Testis (tissue), 3 donors: ENCODE measurements around the gene MAP2K7. TPM values are rescaled to one million over a fixed set of nuclear protein-coding genes. Genes with fewer than 3 reads are reported as not detected.
A peak's percentile ranks its signal among the peaks of the same experiment; 100 is the strongest.
"Not testable (repeated sequence)": the region's sequence is repeated elsewhere in the genome, so short reads cannot be mapped to it uniquely, and the experiment has no call there.

Experiments
- DNase-seq: peaks from one replicate; pipeline ENCODE4 v3.0.0-alpha.2; 2019
- H3K27ac ChIP-seq, 2 donors: fragments of 200-600 bp; sonication (generic); one replicate each; pipeline ENCODE4 v1.5.1; 2019
- H3K27me3 ChIP-seq: fragments of 200-600 bp; sonication (generic); one replicate; pipeline ENCODE4 v1.5.1; 2019
- H3K36me3 ChIP-seq: fragments of 200-600 bp; sonication (generic); one replicate; pipeline ENCODE4 v1.5.1; 2017; ENCODE audit warnings: low read depth; ENCODE audit errors: missing control alignments
- H3K4me1 ChIP-seq: fragments of 200-600 bp; sonication (generic); one replicate; pipeline ENCODE4 v1.5.1; 2019
- H3K4me3 ChIP-seq, 2 donors: fragments of 200-600 bp; sonication (generic); one replicate each; pipeline ENCODE4 v1.5.1; 2017 to 2019
- H3K9me3 ChIP-seq: fragments of 200-600 bp; sonication (generic); one replicate; pipeline ENCODE4 v1.5.1; 2017
- POLR2A ChIP-seq: fragments of 450-650 bp; IDR thresholded peaks from one replicate; pipeline ENCODE4 v1.6.1; 2017; ENCODE audit warnings: antibody characterized with exemption, mild to moderate bottlenecking, moderate library complexity
- WGBS, 2 donors: methylation state at CpG; one replicate each; pipeline ENCODE4 v1.1.5; 2018; 5-methylcytosine and 5-hydroxymethylcytosine counted together
- intact Hi-C: fragments of 100-400 bp; cut with DNase I; formaldehyde crosslinking; loops from one replicate; pipeline ENCODE4 v1.15.1; 2023; ENCODE audit warnings: low total_unique reads
- polyA plus RNA-seq: library from polyadenylated mRNA; stranded (reverse); fragments of 350-450 nt; fragmentation: Illumina TruSeq; extraction: RNeasy Lipid Tissue Mini Kit (QIAGEN cat#74804); gene quantifications from one replicate; pipeline ENCODE4 v1.2.3, GENCODE V29; 2014; ENCODE audit warnings: low read depth, low replicate concordance; ENCODE audit not compliant: insufficient read depth
- total RNA-seq, 2 donors: library from RNA; depleted of rRNA; stranded (reverse); fragments of >200 nt; gene quantifications; one replicate each; pipeline ENCODE4 v1.2.3, GENCODE V29; 2016
- TF ChIP-seq, protein P1 (sequence below), 3 experiments: fragments of 450-650 bp in 2 of 3; fragments of 200-600 bp in 1 of 3; sonication (generic) in 1 of 3; IDR thresholded peaks; one replicate each; pipeline ENCODE4 v1.5.1; 2016 to 2019; ENCODE audit warnings: antibody characterized with exemption in 3 of 3, mild to moderate bottlenecking in 2 of 3, moderate library complexity in 1 of 3

The MAP2K7 gene
- total and polyA plus RNA-seq, 3 donors from 2014 or later, result 30.6 to 44.0 (median 34.8) TPM

DNA sequence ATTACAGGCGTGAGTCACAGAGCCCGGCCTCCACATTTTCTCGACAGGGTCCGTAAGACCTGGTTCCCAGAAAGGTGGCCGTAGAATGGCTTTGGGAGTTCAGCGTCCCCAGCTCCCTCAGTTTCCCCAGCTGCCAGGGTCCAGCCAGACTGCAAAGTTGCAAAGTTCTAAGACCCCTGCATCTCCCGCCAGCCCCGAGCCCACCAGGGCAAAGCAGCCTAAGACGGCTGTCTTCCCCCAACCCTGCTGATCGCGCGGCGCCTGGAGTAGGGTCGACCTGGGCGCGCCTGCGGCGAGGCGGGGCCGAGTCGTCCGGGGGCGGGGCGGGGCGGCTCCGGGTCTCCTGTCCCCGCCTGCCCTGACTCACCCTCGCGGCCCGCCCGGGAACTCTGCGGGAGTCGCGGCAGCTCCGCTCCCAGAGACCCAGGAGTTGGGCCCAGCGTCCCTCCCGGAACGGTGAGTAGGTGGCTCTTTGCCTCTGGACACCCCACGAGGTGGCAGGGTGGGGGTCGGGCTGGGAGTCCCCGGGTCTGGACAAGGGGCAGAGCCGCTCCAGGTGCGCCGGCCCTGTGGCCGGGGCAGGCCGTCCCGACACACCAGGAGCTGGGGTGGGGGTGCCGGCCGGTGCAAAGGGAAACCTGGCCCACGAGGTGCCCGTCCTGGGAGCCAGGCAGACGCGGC is 15.4 kb upstream of the MAP2K7 start, which contains the start of gene LRRC8E:
LRRC8E (plus strand) TSS at position 366 of the 681 bp plus-strand sequence. CDS start 7,094 bp downstream, outside the sequence.
- no peaks in the 10 kb centered on the region for H3K4me1 ChIP-seq
- WGBS, 2 donors, result 10 to 23% methylated on average over 17 to 47 of the region's 53 CpGs
- no peaks in the 10 kb centered on the region for H3K9me3 ChIP-seq
- no peak for TF ChIP-seq POLR2A
- TF ChIP-seq, protein P1, sequence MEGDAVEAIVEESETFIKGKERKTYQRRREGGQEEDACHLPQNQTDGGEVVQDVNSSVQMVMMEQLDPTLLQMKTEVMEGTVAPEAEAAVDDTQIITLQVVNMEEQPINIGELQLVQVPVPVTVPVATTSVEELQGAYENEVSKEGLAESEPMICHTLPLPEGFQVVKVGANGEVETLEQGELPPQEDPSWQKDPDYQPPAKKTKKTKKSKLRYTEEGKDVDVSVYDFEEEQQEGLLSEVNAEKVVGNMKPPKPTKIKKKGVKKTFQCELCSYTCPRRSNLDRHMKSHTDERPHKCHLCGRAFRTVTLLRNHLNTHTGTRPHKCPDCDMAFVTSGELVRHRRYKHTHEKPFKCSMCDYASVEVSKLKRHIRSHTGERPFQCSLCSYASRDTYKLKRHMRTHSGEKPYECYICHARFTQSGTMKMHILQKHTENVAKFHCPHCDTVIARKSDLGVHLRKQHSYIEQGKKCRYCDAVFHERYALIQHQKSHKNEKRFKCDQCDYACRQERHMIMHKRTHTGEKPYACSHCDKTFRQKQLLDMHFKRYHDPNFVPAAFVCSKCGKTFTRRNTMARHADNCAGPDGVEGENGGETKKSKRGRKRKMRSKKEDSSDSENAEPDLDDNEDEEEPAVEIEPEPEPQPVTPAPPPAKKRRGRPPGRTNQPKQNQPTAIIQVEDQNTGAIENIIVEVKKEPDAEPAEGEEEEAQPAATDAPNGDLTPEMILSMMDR (IDR thresholded peaks at IDR 0.05), result no peak
- H3K27me3 ChIP-seq, result no peaks in the 10 kb centered on the region
- no peaks in the 10 kb centered on the region for H3K36me3 ChIP-seq
- intact Hi-C loops, result no loop called here
- peak within 1 kb of the TSS in 1 of 2 donors; percentile 35 for H3K4me3 ChIP-seq
- H3K27ac ChIP-seq, result no peak within 1 kb of the TSS
- no peak for DNase-seq

DNA sequence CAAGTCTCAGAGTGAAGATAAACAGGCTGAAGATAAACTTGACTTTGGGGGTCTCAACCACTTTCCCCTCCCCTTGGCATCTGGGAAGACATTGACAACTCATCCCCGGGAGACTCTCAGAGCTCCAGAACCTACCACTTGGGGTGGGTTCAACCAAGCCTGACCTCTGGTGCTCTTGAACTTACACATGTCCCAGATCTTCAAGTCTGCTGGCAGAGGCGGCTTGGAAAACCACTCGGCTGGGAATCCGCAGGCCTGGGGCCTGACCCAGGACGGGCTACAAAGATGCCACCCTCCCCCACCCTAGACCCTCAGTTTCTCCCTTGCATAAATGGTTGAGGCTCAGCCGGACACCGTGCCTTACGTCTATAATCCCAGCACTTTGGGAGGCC is 14.9 kb upstream of the MAP2K7 start:
- DNase-seq, result no peak
- intact Hi-C loops, result no loop called here
- TF ChIP-seq, protein P1 (IDR thresholded peaks at IDR 0.05), result no peak
- no peak for TF ChIP-seq POLR2A
- WGBS, 2 donors, result 60 to 72% methylated on average over 8 of the region's 8 CpGs
- no peaks in the 10 kb centered on the region for H3K27me3 ChIP-seq
- H3K4me1 ChIP-seq, result no peaks in the 10 kb centered on the region
- peak overlapping the region in 1 of 2 donors; percentile 35 for H3K4me3 ChIP-seq
- no peak overlapping the region for H3K27ac ChIP-seq
- no peaks in the 10 kb centered on the region for H3K36me3 ChIP-seq
- no peaks in the 10 kb centered on the region for H3K9me3 ChIP-seq

DNA sequence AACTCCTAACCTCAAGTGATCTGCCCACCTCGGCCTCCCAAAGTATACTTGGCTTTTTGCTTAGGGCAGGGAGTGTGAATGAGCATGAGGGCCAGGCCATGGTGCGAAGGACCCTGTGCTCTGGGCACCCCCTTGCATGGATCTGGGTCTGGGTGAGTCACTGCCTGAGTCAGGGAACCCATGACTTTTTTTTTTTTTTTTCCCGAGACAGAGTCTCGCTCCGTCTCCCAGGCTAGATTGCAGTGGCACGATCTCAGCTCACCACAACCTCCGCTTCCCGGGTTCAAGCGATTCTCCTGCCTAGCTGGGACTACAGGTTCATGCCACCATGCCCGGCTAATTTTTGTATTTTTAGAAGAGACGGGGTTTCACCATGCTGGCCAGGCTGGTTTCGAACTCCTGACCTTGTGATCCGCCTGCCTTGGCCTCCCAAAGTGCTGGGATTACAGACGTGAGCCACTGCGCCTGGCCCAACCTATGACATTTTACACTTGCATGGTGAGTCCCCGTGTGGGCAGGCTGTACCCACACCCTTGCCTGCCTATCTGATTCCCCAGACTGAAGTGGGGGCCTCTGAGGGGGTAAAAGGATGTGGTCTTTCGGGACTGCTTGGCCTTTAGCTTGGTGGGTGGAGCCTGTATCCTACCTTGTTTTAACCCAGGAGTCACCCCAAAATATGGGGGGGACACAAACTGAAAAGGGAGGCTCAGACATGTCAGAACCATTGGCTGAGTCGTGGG is 10.1 kb upstream of the MAP2K7 start:
- H3K9me3 ChIP-seq, H3K36me3 ChIP-seq, H3K4me1 ChIP-seq, H3K27ac ChIP-seq, intact Hi-C loops, H3K27me3 ChIP-seq, DNase-seq, H3K4me3 ChIP-seq: not testable (repeated sequence)
- 82 to 84% methylated on average over 18 of the region's 18 CpGs for WGBS, 2 donors

DNA sequence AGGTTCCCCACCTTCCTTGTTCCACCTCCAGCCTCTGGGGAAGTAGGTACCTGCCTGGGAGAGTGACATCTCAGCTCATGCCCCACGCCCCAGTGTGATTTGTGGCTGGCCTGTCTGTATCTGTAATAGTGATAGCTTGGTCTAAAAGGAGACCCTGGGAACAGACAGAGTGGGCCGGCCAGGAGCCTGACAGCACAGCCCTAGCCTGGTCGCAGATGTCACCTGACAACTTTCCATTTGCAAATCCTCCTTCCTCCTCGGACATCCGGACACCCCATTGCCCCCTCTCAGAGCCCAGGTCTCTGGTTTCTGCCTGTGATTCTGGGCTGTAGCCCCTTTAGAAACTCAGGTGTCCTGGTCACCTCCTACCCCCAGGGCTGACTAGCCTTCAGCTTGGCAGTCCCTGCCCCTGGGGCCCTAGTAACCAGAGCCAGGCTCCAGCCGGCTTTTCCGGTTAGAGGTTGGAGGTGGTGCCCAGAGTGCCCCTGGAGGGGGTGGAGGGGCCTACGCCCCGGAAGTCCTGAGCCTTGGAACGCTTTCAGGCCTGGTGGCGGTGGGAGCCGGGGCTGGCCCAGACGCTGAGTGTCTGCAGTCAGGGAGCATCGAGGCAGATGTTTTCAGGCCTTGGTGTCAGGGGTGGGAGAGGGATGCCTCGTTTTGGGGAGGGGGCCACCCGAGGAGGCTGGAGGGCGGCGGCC is 8.9 kb upstream of the MAP2K7 start:
- H3K27ac ChIP-seq, result no peak overlapping the region
- no peaks in the 10 kb centered on the region for H3K4me1 ChIP-seq
- H3K9me3 ChIP-seq, result no peaks in the 10 kb centered on the region
- no peaks in the 10 kb centered on the region for H3K27me3 ChIP-seq
- H3K36me3 ChIP-seq, result no peaks in the 10 kb centered on the region
- TF ChIP-seq, protein P1 (IDR thresholded peaks at IDR 0.05), result no peak
- no peak for TF ChIP-seq POLR2A
- no peak for DNase-seq
- WGBS, 2 donors, result 57 to 69% methylated on average over 9 to 18 of the region's 18 CpGs
- intact Hi-C loops, result no loop called here
- H3K4me3 ChIP-seq, result no peak overlapping the region

DNA sequence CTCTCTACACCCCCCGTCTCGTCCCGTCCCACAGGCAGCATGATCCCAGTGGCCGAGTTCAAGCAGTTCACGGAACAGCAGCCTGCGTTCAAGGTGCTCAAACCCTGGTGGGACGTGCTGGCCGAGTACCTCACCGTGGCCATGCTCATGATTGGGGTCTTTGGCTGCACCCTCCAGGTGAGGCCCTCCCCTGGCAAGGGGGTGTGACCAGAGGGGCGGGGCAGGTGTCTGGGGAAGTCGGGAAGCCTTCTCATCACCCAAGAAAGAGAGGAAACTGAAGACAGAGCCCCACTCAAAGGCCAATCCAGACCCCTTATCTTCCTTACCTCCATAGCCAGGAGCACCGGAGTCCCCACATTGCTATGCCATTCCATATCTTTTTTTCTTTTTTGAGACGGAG is 8.1 kb upstream of the MAP2K7 start:
- no peak overlapping the region for H3K4me3 ChIP-seq
- no peaks in the 10 kb centered on the region for H3K4me1 ChIP-seq
- intact Hi-C loops, result no loop called here
- H3K36me3 ChIP-seq, result no peaks in the 10 kb centered on the region
- H3K9me3 ChIP-seq, result no peaks in the 10 kb centered on the region
- no peak overlapping the region for H3K27ac ChIP-seq
- no peak for TF ChIP-seq POLR2A
- TF ChIP-seq, protein P1 (IDR thresholded peaks at IDR 0.05), result no peak
- WGBS, 2 donors, result 81 to 88% methylated on average over 6 to 13 of the region's 13 CpGs
- H3K27me3 ChIP-seq, result no peaks in the 10 kb centered on the region
- DNase-seq, result no peak
